Colon (tissue), 2 donors: ENCODE results near the gene DROSHA.
"Not testable (repeated sequence)": the region's sequence is repeated elsewhere in the genome, so short reads cannot be mapped to it uniquely, and the experiment has no call there.

ENCODE experiments used
- FAIRE-seq: peaks from 2 replicates; lab custom pipeline; 2012; peaks lifted over from hg19 to GRCh38; lab: Jason Lieb, UNC
- donor health status: control.
- donor health status: control.

Gene DROSHA

DNA sequence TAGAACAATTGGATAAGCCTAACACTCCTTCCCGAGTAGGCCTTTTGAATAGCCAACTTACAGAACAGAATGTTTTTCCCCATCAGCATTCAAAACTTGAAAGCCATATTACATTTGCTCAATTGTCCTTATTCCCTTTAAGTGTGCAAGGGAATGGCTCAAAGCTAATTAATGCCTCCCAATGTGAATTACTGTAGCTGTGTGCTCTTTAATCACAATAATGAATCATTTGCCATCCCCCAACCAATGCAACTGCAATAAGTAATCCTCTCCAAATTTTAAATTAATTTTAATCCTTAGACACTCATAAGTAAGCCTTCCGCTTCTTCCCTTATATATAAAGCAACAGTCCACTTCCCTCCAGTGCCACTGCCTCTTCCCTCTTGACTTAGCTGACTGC lies 115.9 kb downstream of the DROSHA start:
- FAIRE-seq: no peak

DNA sequence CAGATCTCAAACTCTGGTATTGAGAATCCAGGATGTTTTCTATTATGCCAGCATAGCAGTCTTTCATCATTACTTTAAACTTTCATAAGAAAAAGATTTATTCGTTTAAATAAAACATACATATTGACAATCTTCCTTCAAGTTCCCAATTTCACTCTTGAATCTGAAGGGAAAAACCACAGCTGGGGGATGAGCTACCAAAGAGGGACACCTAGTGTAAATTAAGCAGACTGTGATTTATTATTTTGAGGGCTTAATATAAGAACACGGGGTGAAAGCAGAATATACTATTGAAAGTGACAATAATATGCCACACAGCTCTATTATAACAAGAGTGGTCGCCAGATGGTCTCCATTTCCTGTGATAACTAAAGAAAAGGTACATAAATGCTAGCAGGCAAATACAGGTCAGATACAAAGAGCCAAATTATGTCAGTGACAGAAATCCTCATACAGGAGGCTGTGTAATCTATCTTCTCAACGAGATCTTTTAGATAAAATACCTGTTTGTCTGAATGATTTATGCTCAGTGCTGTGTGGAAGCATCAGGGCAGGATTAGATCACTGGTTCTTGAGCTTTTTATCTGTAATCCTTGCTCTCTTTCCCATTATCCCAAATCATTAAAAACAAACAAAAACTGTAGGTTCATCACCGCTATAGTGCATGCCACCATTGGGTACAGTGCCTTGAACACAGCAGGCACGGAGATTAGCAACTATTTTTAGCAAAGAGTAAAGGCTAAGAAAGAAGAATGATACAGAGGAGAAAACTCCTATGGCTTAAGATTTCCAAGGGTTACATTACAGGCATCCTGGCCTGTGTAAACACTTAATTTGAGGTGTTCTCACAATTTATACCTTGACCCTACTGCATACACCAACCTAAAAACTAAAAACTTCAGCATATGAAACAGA lies 116.6 kb downstream of the DROSHA start:
- no peak for FAIRE-seq

GRCh38 chr5:31413030-31413812 lies 118.7 kb downstream of the DROSHA start:
- no peak for FAIRE-seq

GRCh38 chr5:31412324-31412723 lies 119.6 kb downstream of the DROSHA start:
- FAIRE-seq: no peak

DNA sequence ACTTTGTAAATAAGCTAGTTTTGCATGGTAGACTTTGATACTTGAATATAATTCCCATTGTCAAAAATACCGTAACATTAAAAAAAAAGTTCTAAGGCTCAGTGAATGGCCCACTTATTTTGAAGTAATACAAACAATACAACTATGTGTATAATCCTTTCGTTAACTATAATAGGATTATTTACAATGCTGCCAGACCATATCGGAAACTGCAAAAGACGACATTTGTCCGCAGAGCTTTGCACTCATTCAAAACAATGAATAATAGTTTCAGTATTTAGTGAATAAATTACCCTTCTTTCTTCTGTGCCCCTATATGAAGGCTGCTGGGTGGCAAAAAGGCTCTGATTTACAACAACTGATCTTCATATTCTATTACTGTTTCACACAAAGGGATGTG lies 121.8 kb downstream of the DROSHA start:
- FAIRE-seq: no peak

DNA sequence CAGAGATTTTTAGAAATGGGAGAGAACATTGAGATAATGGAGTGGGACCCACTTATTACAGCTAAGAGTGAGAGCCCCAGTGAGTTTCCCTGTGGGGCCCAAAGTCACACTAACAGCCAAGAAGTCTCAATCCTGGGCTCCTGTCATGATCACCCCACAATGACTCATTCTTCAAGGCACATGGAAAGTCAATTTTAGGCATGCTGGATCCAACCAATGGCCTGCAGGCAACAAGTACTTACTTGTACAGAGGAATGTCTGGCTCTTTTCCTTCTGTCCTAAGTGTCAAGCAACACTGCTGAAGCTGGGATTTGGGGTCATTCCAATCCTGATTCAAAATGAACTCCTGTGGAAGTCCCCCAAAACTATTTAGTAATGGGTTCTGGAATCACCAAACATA lies 123.1 kb downstream of the DROSHA start:
- no peak for FAIRE-seq

GRCh38 chr5:31407921-31408693 lies 123.8 kb downstream of the DROSHA start:
- no peak for FAIRE-seq

DNA sequence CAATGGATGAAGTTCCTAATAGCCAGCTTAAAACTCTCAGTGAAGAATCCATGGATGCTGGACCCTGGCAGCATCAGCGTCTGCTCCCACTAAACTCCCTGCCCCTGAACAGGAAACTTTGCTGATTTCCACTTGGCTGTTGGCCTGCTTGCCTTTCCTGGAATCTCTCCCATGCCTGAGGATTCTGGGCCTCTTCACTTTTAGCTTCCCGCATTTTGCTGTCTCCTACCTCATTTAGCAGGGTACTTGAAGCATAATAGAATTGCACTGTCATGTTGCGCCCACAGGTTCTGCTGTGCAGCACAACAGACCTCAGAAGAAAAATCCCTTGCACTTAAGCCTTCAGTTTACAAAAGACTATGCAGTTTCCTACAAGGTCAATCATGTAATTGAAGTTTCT lies 127.6 kb downstream of the DROSHA start:
- FAIRE-seq: no peak

GRCh38 chr5:31401691-31402090 lies 130.2 kb downstream of the DROSHA start:
- no peak for FAIRE-seq

- no peak for FAIRE-seq
Measured at GRCh38 chr5:31397926-31398557, 133.9 kb downstream of the DROSHA start.

- no peak for FAIRE-seq
Measured at GRCh38 chr5:31396611-31397295, 135.1 kb downstream of the DROSHA start.

GRCh38 chr5:31395450-31396045 lies 136.3 kb downstream of the DROSHA start:
- FAIRE-seq: not testable (repeated sequence)

GRCh38 chr5:31393126-31393525 lies 138.8 kb downstream of the DROSHA start:
- no peak for FAIRE-seq

GRCh38 chr5:31392061-31392460 lies 139.8 kb downstream of the DROSHA start:
- no peak for FAIRE-seq

GRCh38 chr5:31390256-31390655 lies 141.6 kb downstream of the DROSHA start:
- FAIRE-seq: no peak

- no peak for FAIRE-seq
Measured at GRCh38 chr5:31385774-31386537, 145.9 kb downstream of the DROSHA start.

GRCh38 chr5:31383734-31384133 lies 148.2 kb downstream of the DROSHA start:
- FAIRE-seq: no peak

DNA sequence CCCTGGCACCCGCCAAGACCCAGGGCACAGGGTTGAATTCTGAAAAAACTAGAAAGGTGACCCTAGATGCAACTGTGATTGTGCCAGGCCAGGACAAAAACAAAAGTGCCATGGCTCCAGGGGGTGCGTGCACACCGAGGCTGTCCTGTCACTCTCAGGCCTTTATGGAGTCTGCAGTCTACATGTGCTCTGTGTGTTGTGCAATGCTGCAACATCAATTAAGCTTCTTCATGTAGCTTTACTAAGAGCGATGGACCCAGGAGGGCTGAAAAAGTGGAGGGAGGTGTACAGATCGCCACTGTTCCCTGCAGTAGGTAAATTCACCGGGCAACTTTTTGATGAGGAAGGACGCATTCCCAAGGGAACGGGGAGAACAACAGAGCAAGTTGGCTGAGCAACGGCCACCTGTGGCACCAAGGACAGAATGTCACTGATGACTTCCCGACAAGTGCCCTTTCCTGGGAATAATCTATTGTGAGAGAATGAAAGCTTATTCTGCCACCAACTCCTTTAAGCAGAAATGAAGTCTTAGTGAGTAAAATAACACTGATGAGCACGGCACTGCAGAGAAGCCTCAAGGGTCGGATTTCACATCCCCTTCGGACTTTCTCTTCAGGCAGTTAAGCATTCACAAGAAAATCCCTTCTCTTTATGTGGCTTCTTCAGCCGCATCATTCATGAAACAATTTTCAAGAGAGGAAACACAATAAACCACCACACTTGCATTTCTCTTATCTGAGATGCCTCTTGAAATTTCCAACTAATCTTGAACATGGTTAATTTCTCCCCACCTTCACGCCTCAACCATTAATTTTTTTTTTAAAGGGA lies 149.6 kb downstream of the DROSHA start:
- FAIRE-seq: no peak

- FAIRE-seq: no peak
Measured at GRCh38 chr5:31381299-31381698, 150.6 kb downstream of the DROSHA start.
